GM19193 (cell line): ENCODE data around the gene CCDC187.

Experiments
- POLR2A ChIP-seq: IDR thresholded peaks from 4 replicates; pipeline ENCODE4 v1.6.1; 2011; ENCODE audit not compliant: insufficient read depth, insufficient read length; ENCODE audit errors: extremely low read depth

CCDC187 gene

GRCh38 chr9:136311051-136312008 lies 7.4 kb upstream of the CCDC187 start:
- no peak for TF ChIP-seq POLR2A

- no peak for TF ChIP-seq POLR2A
These were observed 6.6 kb upstream of the CCDC187 start for GRCh38 chr9:136310273-136311030.

GRCh38 chr9:136309806-136310220 lies 5.9 kb upstream of the CCDC187 start:
- TF ChIP-seq POLR2A: no peak

GRCh38 chr9:136309101-136309801 lies 5.4 kb upstream of the CCDC187 start:
- TF ChIP-seq POLR2A: no peak

- TF ChIP-seq POLR2A: no peak
These were observed 4.8 kb upstream of the CCDC187 start for GRCh38 chr9:136308702-136309053.

- no peak for TF ChIP-seq POLR2A
These were observed 4.3 kb upstream of the CCDC187 start for GRCh38 chr9:136308006-136308701.

GRCh38 chr9:136307215-136307750 lies 3.4 kb upstream of the CCDC187 start:
- TF ChIP-seq POLR2A: no peak

- no peak for TF ChIP-seq POLR2A
These were observed 2.6 kb upstream of the CCDC187 start for GRCh38 chr9:136306211-136307208.

- TF ChIP-seq POLR2A: no peak
These were observed 1.9 kb upstream of the CCDC187 start for GRCh38 chr9:136305804-136306203.

- no peak for TF ChIP-seq POLR2A
These were observed 1.1 kb upstream of the CCDC187 start for GRCh38 chr9:136304981-136305380.

- no peak for TF ChIP-seq POLR2A
These were observed 562 bp upstream of the CCDC187 start for GRCh38 chr9:136304456-136304855.

GRCh38 chr9:136303066-136303824 lies 649 bp downstream of the CCDC187 start:
- TF ChIP-seq POLR2A: no peak
